ENCODE data around the gene VAV2. TPM values are rescaled to one million over a fixed set of nuclear protein-coding genes. Genes with fewer than 3 reads are reported as not detected.

The VAV2 gene
- total and polyA plus RNA-seq, 2 donors = 5.4 to 9.8 TPM

DNA sequence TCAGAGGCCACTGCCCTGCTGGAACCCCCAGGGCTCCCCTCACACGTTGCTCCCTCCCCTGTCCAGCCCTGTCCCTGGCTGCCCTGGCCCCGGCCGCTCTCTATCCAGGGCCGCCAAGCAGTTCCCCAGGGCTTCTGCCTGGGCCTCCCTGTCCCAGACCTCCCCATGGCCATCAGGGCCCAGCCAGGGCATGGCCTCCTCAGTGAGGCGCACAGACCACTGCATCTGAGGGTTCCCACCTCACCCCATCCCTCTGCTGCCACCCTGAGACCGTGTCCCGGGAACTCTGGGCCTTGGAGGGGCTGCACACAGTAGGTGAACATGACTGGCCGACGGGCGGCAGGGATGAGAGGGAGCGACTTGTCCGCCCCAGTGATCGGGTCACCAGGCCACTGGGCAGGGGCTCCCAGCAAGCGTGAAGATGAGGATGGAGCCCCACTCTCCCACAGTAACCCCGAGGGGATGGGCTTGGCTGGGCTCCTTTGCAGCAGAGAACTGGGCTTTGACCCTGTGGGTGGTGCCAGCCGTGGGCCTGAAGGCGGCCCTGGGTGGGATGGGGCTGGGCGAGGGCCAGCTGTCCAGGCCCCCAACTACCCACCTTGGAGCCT, 145.5 kb downstream of the VAV2 start:
- H3K4me3 ChIP-seq (ENCODE audit: low read length in 2 of 2) = no peak overlapping the region
- H3K27ac ChIP-seq (ENCODE audit: low read depth in 1 of 2, low read length in 1 of 2) = no peak overlapping the region
- peaks cover 0 to 3% of the 10 kb centered on the region in 2 donors for H3K27me3 ChIP-seq (ENCODE audit: control insufficient read depth in 2 of 2, insufficient read depth in 1 of 2, low read length in 1 of 2)
- peaks cover 0 to 14% of the 10 kb centered on the region in 2 donors for H3K4me1 ChIP-seq (ENCODE audit: control insufficient read depth in 2 of 2, insufficient read depth in 2 of 2, low read length in 2 of 2)
- no peak for DNase-seq (ENCODE audit: low read depth in 6 of 9, low spot score in 9 of 9)
- H3K9me3 ChIP-seq (ENCODE audit: control insufficient read depth in 2 of 2, insufficient read depth in 1 of 2, low read length in 1 of 2) = no peaks in the 10 kb centered on the region
- WGBS = 96% methylated on average over 18 of the region's 18 CpGs
- no peaks in the 10 kb centered on the region for H3K36me3 ChIP-seq (ENCODE audit: control insufficient read depth in 2 of 2, insufficient read depth in 2 of 2, low read length in 1 of 2)

DNA sequence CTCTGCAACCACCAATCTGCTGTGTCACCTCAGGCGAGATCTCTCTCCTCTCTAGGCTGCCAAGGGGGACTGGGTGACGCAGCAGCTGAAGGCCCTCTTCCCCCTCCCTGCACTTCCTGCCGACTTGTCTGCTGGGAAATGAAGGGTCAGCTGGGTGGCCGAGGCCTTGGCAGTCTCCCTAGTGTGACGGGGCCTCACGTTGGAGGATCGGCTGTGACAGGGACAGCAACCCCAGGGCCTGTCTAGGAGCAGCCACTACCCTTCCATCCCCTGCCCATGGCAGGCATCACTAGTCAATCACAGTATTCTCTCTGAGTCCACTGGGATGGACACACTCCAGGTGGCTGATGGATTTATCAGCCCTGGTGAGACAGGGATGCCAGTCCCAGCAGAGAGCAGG, 146.7 kb downstream of the VAV2 start:
- Histone ChIP-seq H3K9me3 (ENCODE audit: control insufficient read depth in 2 of 2, insufficient read depth in 1 of 2, low read length in 1 of 2) (no peaks in the 10 kb centered on the region), H3K4me1 (ENCODE audit: control insufficient read depth in 2 of 2, insufficient read depth in 2 of 2, low read length in 2 of 2) (peaks cover 0 to 14% of the 10 kb centered on the region in 2 donors), H3K27ac (ENCODE audit: low read depth in 1 of 2, low read length in 1 of 2) (no peak overlapping the region), H3K4me3 (ENCODE audit: low read length in 2 of 2) (no peak overlapping the region), H3K36me3 (ENCODE audit: control insufficient read depth in 2 of 2, insufficient read depth in 2 of 2, low read length in 1 of 2) (no peaks in the 10 kb centered on the region), H3K27me3 (ENCODE audit: control insufficient read depth in 2 of 2, insufficient read depth in 1 of 2, low read length in 1 of 2) (peaks cover 0 to 3% of the 10 kb centered on the region in 2 donors)
- DNase-seq (ENCODE audit: low read depth in 6 of 9, low spot score in 9 of 9) = no peak
- WGBS = 16% methylated on average over 7 of the region's 7 CpGs

DNA sequence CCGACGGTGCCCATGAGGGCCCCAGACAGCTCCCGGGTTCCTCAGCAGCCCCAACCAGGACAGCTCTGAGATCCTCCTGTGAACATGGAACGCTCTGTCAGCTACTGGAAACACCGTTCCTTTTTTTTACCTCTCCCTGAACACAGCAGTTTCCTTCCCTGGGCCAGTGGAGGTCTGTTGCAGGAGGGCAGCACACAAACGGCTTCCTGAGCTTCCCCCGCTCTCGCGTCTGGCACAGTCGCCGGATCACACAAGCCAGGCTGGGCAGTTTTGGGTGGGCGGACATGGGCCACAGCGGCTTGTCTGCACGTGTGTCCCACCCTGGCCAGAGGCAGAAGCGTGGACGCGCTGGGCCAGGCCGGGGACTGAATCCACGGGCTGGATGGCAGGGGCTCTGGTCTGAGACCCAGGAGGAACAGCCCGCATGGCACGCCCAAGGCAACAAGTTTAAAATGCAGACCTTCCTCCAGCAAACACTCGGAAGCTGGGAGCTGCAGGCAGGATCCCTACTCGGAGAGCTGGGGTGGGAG, 147.2 kb downstream of the VAV2 start:
- no peaks in the 10 kb centered on the region for H3K36me3 ChIP-seq (ENCODE audit: control insufficient read depth in 2 of 2, insufficient read depth in 2 of 2, low read length in 1 of 2)
- H3K9me3 ChIP-seq (ENCODE audit: control insufficient read depth in 2 of 2, insufficient read depth in 1 of 2, low read length in 1 of 2) = no peaks in the 10 kb centered on the region
- no peak for DNase-seq (ENCODE audit: low read depth in 6 of 9, low spot score in 9 of 9)
- H3K4me1 ChIP-seq (ENCODE audit: control insufficient read depth in 2 of 2, insufficient read depth in 2 of 2, low read length in 2 of 2) = peaks cover 0 to 14% of the 10 kb centered on the region in 2 donors
- peak overlapping the region in 1 of 2 donors; percentile 60 for H3K27ac ChIP-seq (ENCODE audit: low read depth in 1 of 2, low read length in 1 of 2)
- peaks cover 0 to 3% of the 10 kb centered on the region in 2 donors for H3K27me3 ChIP-seq (ENCODE audit: control insufficient read depth in 2 of 2, insufficient read depth in 1 of 2, low read length in 1 of 2)
- no peak overlapping the region for H3K4me3 ChIP-seq (ENCODE audit: low read length in 2 of 2)
- WGBS = 15% methylated on average over 23 of the region's 23 CpGs

DNA sequence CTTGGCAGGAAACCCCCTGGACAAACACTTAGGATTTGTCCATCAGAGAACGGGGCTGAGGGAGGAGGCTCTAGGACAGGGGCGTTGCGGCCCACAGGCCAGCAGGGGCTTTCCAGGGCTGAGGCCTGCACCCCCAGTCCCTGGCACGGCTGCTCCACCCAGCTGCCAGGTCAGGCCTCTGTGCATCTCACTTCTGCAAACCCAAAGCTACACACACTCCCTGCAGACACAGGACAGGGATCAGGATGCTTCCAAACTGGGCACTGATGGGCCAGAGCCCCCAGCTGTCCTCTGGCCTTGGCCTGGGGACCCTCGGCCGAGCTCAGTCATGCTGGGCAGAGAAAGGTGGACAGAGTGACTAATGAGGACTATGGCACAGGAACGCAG, 147.7 kb downstream of the VAV2 start:
- WGBS = 94% methylated on average over 7 of the region's 7 CpGs
- H3K4me3 ChIP-seq (ENCODE audit: low read length in 2 of 2) = no peak overlapping the region

DNA sequence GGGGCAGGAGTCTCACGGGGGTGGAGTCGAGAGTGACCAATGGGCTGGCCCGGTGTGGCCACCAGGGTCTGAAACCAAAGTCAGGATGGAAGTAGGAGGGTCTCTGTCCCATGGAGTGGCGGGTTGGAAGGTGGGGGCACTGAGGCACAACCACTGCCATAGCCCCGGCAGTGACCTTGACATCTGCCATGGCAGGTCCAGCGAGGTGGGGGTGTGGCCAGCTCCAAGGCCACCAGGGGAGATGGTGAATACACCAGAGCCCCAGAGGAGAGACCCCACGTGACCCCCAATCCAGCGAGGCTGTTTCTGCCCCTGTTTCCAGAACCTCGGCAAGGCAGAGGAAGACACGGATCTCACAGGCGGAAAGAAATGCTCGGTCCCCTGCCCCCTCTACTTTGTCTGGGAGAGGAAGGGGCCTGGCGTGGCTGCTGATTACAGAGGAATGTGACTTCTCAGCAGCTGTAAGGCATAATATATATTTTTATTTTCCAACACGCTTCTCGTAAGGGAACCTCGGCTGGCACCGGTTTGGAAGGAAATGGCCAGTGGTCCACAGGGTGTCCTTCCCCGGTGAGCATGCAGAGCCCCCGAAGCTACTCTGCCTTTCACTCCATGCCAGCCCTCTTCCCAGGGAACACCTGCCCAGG, 148.2 kb downstream of the VAV2 start:
- H3K9me3 ChIP-seq (ENCODE audit: control insufficient read depth in 2 of 2, insufficient read depth in 1 of 2, low read length in 1 of 2) = no peaks in the 10 kb centered on the region
- no peaks in the 10 kb centered on the region for H3K36me3 ChIP-seq (ENCODE audit: control insufficient read depth in 2 of 2, insufficient read depth in 2 of 2, low read length in 1 of 2)
- H3K27ac ChIP-seq (ENCODE audit: low read depth in 1 of 2, low read length in 1 of 2) = peak overlapping the region in 1 of 2 donors; percentile 17
- H3K4me3 ChIP-seq (ENCODE audit: low read length in 2 of 2) = no peak overlapping the region
- peaks cover 0 to 3% of the 10 kb centered on the region in 2 donors for H3K27me3 ChIP-seq (ENCODE audit: control insufficient read depth in 2 of 2, insufficient read depth in 1 of 2, low read length in 1 of 2)
- peaks cover 0 to 14% of the 10 kb centered on the region in 2 donors for H3K4me1 ChIP-seq (ENCODE audit: control insufficient read depth in 2 of 2, insufficient read depth in 2 of 2, low read length in 2 of 2)
- DNase-seq (ENCODE audit: low read depth in 6 of 9, low spot score in 9 of 9) = no peak
- 93% methylated on average over 19 of the region's 19 CpGs for WGBS

More for the DNA sequence above, 147.7 kb downstream of the VAV2 start:
- H3K4me1 ChIP-seq (ENCODE audit: control insufficient read depth in 2 of 2, insufficient read depth in 2 of 2, low read length in 2 of 2) = peaks cover 0 to 14% of the 10 kb centered on the region in 2 donors
- no peak for DNase-seq (ENCODE audit: low read depth in 6 of 9, low spot score in 9 of 9)
- H3K27me3 ChIP-seq (ENCODE audit: control insufficient read depth in 2 of 2, insufficient read depth in 1 of 2, low read length in 1 of 2) = peaks cover 0 to 3% of the 10 kb centered on the region in 2 donors
- H3K9me3 ChIP-seq (ENCODE audit: control insufficient read depth in 2 of 2, insufficient read depth in 1 of 2, low read length in 1 of 2) = no peaks in the 10 kb centered on the region
- H3K27ac ChIP-seq (ENCODE audit: low read depth in 1 of 2, low read length in 1 of 2) = peak overlapping the region in 1 of 2 donors; percentile 60
- no peaks in the 10 kb centered on the region for H3K36me3 ChIP-seq (ENCODE audit: control insufficient read depth in 2 of 2, insufficient read depth in 2 of 2, low read length in 1 of 2)

DNA sequence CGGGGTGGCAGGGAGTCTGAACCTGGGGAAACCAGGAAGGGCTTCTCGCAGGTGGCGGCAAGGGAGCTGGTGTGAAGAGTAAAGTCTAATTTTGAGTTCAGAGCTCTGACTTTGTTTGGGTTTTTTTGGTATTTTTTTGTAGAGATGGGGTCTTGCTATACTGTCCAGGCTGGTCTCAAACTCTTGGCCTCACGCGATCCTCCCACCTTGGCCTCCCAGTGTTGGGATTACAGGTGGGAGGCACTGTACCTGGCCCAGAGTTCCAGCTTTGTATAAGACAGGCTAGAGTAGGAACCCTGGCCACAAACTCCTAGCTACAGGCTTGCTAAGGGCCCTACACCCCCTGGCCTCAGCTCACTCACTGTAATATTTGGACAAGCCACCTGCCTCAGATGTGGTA, 148.9 kb downstream of the VAV2 start:
- no peaks in the 10 kb centered on the region for H3K36me3 ChIP-seq (ENCODE audit: control insufficient read depth in 2 of 2, insufficient read depth in 2 of 2, low read length in 1 of 2)
- no peak for DNase-seq (ENCODE audit: low read depth in 6 of 9, low spot score in 9 of 9)
- no peak overlapping the region for H3K4me3 ChIP-seq (ENCODE audit: low read length in 2 of 2)
- no peak overlapping the region for H3K27ac ChIP-seq (ENCODE audit: low read depth in 1 of 2, low read length in 1 of 2)
- H3K9me3 ChIP-seq (ENCODE audit: control insufficient read depth in 2 of 2, insufficient read depth in 1 of 2, low read length in 1 of 2) = no peaks in the 10 kb centered on the region
- H3K27me3 ChIP-seq (ENCODE audit: control insufficient read depth in 2 of 2, insufficient read depth in 1 of 2, low read length in 1 of 2) = peaks cover 0 to 3% of the 10 kb centered on the region in 2 donors
- over 99% methylated on average over 5 of the region's 5 CpGs for WGBS
- peaks cover 0 to 14% of the 10 kb centered on the region in 2 donors for H3K4me1 ChIP-seq (ENCODE audit: control insufficient read depth in 2 of 2, insufficient read depth in 2 of 2, low read length in 2 of 2)

- Histone ChIP-seq H3K27ac (ENCODE audit: low read depth in 1 of 2, low read length in 1 of 2) (no peak overlapping the region), H3K9me3 (ENCODE audit: control insufficient read depth in 2 of 2, insufficient read depth in 1 of 2, low read length in 1 of 2) (no peaks in the 10 kb centered on the region), H3K36me3 (ENCODE audit: control insufficient read depth in 2 of 2, insufficient read depth in 2 of 2, low read length in 1 of 2) (no peaks in the 10 kb centered on the region), H3K4me1 (ENCODE audit: control insufficient read depth in 2 of 2, insufficient read depth in 2 of 2, low read length in 2 of 2) (peaks cover 0 to 14% of the 10 kb centered on the region in 2 donors), H3K4me3 (ENCODE audit: low read length in 2 of 2) (no peak overlapping the region), H3K27me3 (ENCODE audit: control insufficient read depth in 2 of 2, insufficient read depth in 1 of 2, low read length in 1 of 2) (peaks cover 0 to 3% of the 10 kb centered on the region in 2 donors)
- DNase-seq (ENCODE audit: low read depth in 6 of 9, low spot score in 9 of 9) = no peak
- 93% methylated on average over 23 of the region's 23 CpGs for WGBS
These were observed 149.3 kb downstream of the VAV2 start for GRCh38 chr9:133842721-133843227.

DNA sequence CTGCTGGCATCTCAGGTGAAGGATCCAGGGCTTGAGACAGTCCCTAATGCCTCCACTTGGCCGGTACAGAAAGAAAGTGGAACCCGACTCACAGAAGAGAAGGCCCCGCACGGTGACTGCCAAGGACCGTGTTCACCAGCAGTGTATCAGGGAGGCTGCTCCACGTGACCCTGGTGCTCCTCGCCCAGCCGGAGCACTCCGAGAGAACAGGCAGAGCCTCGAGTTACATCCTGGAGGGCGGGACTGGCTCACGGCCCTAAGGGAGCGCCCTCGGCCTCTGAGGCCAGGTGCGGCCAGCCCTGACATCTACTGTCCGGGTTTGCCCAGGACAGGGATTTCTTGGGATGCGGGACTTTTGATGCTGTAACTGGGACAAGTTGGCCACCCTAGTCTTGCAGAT, 149.9 kb downstream of the VAV2 start:
- no peak overlapping the region for H3K4me3 ChIP-seq (ENCODE audit: low read length in 2 of 2)
- no peak overlapping the region for H3K27ac ChIP-seq (ENCODE audit: low read depth in 1 of 2, low read length in 1 of 2)
- WGBS = 94% methylated on average over 17 of the region's 17 CpGs
- no peaks in the 10 kb centered on the region for H3K9me3 ChIP-seq (ENCODE audit: control insufficient read depth in 2 of 2, insufficient read depth in 1 of 2, low read length in 1 of 2)
- peaks cover 0 to 14% of the 10 kb centered on the region in 2 donors for H3K4me1 ChIP-seq (ENCODE audit: control insufficient read depth in 2 of 2, insufficient read depth in 2 of 2, low read length in 2 of 2)
- no peak for DNase-seq (ENCODE audit: low read depth in 6 of 9, low spot score in 9 of 9)
- peaks cover 0 to 3% of the 10 kb centered on the region in 2 donors for H3K27me3 ChIP-seq (ENCODE audit: control insufficient read depth in 2 of 2, insufficient read depth in 1 of 2, low read length in 1 of 2)
- no peaks in the 10 kb centered on the region for H3K36me3 ChIP-seq (ENCODE audit: control insufficient read depth in 2 of 2, insufficient read depth in 2 of 2, low read length in 1 of 2)

- H3K4me3 ChIP-seq (ENCODE audit: low read length in 2 of 2) = no peak overlapping the region
- no peak overlapping the region for H3K27ac ChIP-seq (ENCODE audit: low read depth in 1 of 2, low read length in 1 of 2)
- no peaks in the 10 kb centered on the region for H3K36me3 ChIP-seq (ENCODE audit: control insufficient read depth in 2 of 2, insufficient read depth in 2 of 2, low read length in 1 of 2)
- peaks cover 0 to 3% of the 10 kb centered on the region in 2 donors for H3K27me3 ChIP-seq (ENCODE audit: control insufficient read depth in 2 of 2, insufficient read depth in 1 of 2, low read length in 1 of 2)
- no peak for DNase-seq (ENCODE audit: low read depth in 6 of 9, low spot score in 9 of 9)
- 91% methylated on average over 10 of the region's 10 CpGs for WGBS
- no peaks in the 10 kb centered on the region for H3K9me3 ChIP-seq (ENCODE audit: control insufficient read depth in 2 of 2, insufficient read depth in 1 of 2, low read length in 1 of 2)
- H3K4me1 ChIP-seq (ENCODE audit: control insufficient read depth in 2 of 2, insufficient read depth in 2 of 2, low read length in 2 of 2) = peaks cover 0 to 14% of the 10 kb centered on the region in 2 donors
These were observed 150.8 kb downstream of the VAV2 start for GRCh38 chr9:133841167-133841812.
